K562 (cell line): ENCODE results near the gene SMCO1. TPM values are rescaled to one million over a fixed set of nuclear protein-coding genes. Genes with fewer than 3 reads are reported as not detected.

Experiments
- SMC3 ChIP-seq: conservative IDR thresholded peaks from 2 replicates; pipeline ENCODE4 v1.6.1; 2011; ENCODE audit warnings: low read depth, low read length, improper control_type of control experiment; ENCODE audit not compliant: insufficient read depth
- polyA plus RNA-seq, 8 experiments: library from polyadenylated mRNA; depleted of rRNA in 4 of 8; stranded (reverse) in 5 of 8; unstranded in 3 of 8; fragments of >200 nt; fragmentation: Nextera tagmentation in 2 of 8; fragmentation: Illumina TruSeq in 1 of 8; extraction: Ambion mirVana in 2 of 8; extraction: Trizol in 1 of 8; gene quantifications; 2 replicates each; pipeline versions ENCODE4 v1.2.1 to v1.2.3, GENCODE V29; 2011 to 2014; ENCODE audit warnings: inconsistent platforms in 1 of 8, missing spikeins in 1 of 8
- total RNA-seq, 7 experiments: library from RNA; depleted of rRNA in 6 of 7; stranded (reverse); fragments of >200 nt in 6 of 7; fragmentation: Illumina TruSeq in 2 of 7; extraction: Trizol in 2 of 7; gene quantifications; 2 replicates each; pipeline versions ENCODE4 v1.2.1 to v1.2.3, GENCODE V29; 2011 to 2021; ENCODE audit warnings: low replicate concordance in 1 of 7
- TF ChIP-seq, protein P1 (sequence below), 2 experiments: fragments of 450-650 bp; formaldehyde crosslinking in 1 of 2; IDR thresholded peaks; 2 replicates each; pipeline versions ENCODE4 v1.4.0 to v1.6.1; 2014 to 2020; ENCODE audit warnings: mild to moderate bottlenecking in 2 of 2, borderline replicate concordance in 1 of 2, low read depth in 1 of 2

The SMCO1 gene
- total and polyA plus RNA-seq, 9 of the 15 experiments (the other 6 are each of a cell fraction or from before 2014, with no cell fraction given): 0.05 to 0.35 (median 0.12) TPM; not detected in 5

DNA sequence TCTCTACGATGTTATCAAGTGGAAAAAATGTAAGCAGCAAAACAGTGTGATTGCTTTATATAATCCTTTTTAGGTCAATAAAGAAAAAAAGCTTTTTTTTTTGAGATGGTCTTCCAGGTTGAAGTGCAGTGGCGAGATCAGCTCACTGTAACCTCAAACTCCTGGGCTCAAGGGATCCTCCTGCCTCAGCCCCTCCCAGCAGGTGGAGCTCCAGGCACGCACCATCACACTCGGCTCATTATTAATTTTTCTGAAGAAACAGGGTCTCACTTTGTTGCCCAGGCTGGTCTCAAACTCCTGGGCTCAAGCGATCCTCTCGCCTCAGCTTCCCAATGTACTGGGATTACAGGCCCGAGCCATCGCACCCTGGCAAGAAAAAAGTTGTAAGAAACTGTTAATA, 28.9 kb downstream of the SMCO1 start (continued):
- TF ChIP-seq, protein P1, sequence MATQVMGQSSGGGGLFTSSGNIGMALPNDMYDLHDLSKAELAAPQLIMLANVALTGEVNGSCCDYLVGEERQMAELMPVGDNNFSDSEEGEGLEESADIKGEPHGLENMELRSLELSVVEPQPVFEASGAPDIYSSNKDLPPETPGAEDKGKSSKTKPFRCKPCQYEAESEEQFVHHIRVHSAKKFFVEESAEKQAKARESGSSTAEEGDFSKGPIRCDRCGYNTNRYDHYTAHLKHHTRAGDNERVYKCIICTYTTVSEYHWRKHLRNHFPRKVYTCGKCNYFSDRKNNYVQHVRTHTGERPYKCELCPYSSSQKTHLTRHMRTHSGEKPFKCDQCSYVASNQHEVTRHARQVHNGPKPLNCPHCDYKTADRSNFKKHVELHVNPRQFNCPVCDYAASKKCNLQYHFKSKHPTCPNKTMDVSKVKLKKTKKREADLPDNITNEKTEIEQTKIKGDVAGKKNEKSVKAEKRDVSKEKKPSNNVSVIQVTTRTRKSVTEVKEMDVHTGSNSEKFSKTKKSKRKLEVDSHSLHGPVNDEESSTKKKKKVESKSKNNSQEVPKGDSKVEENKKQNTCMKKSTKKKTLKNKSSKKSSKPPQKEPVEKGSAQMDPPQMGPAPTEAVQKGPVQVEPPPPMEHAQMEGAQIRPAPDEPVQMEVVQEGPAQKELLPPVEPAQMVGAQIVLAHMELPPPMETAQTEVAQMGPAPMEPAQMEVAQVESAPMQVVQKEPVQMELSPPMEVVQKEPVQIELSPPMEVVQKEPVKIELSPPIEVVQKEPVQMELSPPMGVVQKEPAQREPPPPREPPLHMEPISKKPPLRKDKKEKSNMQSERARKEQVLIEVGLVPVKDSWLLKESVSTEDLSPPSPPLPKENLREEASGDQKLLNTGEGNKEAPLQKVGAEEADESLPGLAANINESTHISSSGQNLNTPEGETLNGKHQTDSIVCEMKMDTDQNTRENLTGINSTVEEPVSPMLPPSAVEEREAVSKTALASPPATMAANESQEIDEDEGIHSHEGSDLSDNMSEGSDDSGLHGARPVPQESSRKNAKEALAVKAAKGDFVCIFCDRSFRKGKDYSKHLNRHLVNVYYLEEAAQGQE (IDR thresholded peaks at IDR 0.05; ENCODE audit: borderline replicate concordance): peak; percentile 56; the same call in 1 of the 2 replicates
- TF ChIP-seq, protein P1 (CRISPR knock-in tag; IDR thresholded peaks at IDR 0.05; ENCODE audit: low read depth): no peak
- peak; percentile 45 for TF ChIP-seq SMC3
